ENCODE measurements around the gene CELA2A.
"Not testable (repeated sequence)": the region's sequence is repeated elsewhere in the genome, so short reads cannot be mapped to it uniquely, and the experiment has no call there.

The CELA2A gene

GRCh38 chr1:15425521-15425920 is 31.0 kb upstream of the CELA2A start:
- no peak for DNase-seq

- no peak for DNase-seq
Measured at GRCh38 chr1:15425958-15426357, 30.6 kb upstream of the CELA2A start.

- no peak for DNase-seq
Measured at GRCh38 chr1:15426492-15427279, 29.8 kb upstream of the CELA2A start.

GRCh38 chr1:15427280-15427666 is 29.3 kb upstream of the CELA2A start:
- DNase-seq: no peak

DNA sequence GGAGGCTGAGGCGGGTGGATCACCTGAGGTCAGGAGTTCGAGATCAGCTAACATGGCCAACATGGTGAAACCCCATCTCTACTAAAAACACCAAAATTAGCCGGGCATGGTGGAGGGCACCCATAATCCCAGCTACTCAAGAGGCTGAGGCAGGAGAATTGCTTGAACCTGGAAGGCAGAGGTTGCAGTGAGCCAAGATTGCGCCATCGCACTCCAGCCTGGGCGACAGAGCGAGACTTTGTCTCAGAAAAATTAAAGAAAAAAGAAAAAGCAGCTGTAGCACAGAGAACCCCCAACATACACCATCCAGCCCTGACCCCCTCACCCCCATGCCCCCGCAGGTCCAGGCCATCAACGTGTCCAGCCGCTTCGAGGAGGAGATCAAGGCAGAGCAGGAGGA is 28.3 kb upstream of the CELA2A start:
- DNase-seq: not testable (repeated sequence)

DNA sequence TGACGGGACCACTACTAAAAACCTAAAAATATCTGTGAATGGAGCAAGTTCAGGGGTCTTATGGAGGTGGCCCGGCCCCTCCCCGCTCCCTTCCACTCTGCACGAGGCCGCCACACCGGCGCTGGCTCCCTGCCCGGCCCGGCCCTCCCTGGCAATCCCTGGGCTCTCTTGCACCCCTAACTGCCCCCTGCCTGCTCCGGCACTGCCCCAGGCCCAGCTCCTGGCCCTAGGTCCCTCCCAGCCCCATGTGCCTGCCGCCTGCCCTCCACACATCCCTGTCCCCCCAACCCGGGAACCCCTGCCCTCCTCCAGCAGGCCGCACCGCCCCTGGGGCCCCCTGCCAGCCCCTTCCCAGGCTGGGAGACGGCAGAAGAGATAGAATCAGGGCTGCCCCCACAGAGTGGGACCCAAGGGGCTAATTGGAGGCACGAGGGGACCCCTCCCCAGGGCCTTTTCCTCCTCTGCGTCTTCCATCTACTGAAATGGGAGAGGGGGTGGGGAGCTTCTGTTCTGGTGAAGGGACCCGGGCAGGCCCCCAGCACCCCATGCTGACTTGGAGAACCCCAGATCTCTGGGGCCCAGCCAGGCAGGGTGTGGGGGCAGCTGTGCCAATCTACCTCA is 27.6 kb upstream of the CELA2A start:
- no peak for DNase-seq

DNA sequence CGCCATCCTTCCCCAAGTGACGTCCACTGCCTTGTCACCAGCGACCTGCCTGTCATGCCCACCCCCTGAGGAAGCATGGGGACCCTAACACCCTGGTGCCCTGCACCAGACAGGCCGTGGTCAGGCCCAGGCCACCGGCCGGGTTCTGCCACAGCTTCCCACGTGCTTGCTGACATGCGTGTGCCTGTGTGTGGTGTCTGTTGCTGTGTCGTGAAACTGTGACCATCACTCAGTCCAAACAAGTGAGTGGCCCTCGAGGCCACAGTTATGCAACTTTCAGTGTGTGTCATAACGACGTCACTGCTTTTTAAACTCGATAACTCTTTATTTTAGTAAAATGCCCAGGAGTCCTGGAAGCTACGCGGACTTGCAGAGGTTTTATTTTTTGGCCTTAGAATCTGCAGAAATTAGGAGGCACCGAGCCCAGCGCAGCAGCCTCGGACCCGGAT is 26.8 kb upstream of the CELA2A start:
- DNase-seq: no peak

GRCh38 chr1:15430787-15431570 is 25.6 kb upstream of the CELA2A start:
- no peak for DNase-seq

DNA sequence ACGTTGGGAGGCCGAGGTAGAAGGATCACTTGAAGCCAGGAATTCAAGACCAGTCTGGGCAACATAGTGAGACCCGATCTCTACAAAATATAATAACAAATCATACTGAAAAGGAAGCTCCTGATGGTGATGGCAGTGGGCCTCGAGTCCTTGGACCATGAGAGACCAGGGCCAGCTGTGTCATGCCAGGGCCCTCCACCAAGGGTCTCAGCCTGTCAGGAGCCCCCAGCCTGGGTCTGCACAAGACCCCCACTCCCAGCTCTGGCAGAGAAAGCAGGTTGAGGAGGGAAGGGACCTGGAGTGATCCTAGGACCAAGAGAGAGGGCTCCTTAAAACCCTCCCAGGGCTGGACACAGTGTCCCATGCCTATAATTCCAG is 25.0 kb upstream of the CELA2A start:
- no peak for DNase-seq

DNA sequence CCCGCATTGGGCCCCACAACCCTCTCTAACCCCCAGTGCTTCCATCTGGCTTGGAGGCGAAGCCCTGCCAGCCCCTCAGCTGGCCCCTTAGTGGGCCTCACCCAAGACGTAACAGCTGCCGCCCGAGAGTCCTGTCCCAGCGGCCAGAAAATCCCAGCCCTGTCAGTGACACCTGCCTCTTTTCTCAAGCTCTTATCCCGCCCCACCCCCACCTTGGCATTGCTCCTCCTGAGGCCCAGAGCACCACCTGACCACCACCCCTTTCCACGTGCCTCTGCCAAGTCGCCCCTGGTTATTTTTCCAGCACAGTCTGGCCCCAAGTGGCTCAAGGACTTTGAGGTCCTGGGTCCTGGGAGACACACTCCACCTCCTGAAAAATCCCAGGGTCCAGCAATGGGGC is 24.2 kb upstream of the CELA2A start:
- no peak for DNase-seq

DNA sequence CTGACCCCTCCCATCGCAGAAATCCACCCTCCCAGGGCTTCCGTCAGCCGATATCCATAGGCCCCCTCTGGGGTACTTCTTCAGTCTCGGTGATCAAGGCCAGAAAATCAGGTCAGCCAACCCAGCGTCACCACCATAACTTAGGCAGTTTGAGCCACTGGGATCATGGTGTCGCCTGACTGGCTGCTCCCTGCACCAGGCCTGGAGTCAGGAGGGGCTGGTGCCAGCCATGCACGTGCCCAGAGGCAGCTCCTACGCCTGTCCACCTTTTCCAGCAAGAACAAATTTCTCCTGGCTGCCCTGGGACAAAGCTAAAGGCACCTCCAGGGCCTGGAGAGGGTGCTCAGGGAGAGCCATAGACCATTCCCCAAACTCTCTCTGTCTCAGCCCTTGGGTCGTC is 23.1 kb upstream of the CELA2A start:
- DNase-seq: no peak

DNA sequence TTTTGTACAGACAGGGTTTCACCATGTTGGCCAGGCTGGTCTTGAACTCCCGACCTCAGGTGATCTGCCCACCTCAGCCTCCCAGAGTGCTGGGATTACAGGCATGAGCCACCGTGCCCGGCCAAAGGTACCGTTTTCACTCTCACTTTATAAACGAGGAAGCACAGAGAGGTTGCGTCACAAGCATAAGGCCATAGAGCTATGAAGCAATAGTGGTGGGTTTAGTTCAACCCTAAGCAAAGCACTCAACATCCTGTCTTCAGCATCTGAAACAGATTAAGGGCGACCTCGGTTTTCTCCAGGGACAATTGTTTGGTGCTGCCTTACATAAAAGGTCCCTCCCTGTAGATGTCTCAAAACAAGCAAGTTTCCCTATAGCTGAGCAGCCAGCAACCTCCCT is 21.8 kb upstream of the CELA2A start:
- not testable (repeated sequence) for DNase-seq

DNA sequence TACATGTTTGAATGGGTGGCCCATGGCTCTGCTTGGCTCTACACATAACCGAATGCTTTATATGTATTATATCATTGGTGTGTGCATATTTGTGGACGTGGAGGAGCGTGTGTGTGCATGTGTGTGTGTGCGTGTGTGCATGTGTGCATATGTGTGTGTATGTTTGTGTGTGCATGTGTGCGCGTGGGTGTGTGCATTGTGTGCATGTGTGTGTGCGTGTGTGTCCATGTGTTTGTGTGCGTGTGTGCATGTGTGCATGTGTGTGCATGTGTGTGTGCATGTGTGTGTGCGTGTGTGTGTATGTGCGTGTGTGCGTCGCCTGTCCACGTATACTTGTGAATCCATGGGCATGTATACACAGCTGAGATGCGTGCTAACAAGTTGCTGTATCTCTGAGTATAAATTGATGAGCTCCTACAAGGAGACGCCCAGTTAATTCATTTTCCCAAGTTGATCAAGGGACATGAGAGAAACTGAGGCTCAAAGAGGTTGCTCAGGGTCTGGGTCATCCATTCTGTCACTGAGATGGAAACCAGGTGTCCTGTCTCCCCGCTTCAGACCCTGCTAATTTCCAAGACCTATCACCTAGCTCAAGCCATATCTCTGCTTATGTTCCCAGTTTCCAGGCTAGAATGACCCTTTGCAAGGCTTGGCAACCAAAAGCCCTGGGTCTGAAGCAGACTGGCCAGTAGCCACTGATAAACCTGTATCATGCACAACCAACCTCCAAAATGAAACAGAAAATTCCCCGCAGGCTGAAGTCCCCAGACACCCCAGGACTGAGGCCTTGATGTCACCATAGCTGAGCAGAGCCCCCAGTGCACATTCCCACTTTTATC is 21.1 kb upstream of the CELA2A start:
- no peak for DNase-seq

GRCh38 chr1:15436881-15437442 is 19.6 kb upstream of the CELA2A start:
- DNase-seq: no peak

DNA sequence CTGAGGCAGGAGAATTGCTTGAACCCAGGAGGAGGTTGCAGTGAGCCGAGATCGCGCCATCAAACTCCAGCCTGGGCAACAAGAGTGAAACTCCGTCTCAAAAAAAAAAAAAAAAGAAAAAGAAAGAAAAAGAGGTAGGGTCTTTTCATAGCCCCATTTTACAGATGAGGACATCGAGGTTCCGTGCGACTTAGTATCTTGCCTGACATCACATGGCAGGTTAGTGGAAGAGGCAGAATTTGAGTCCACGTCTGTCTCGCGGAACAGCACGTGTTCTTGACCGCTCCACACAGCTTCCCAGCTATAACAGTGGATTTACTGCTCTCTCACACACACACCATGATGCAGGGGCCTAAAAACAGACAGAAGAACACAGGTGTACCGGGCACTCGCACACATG is 17.2 kb upstream of the CELA2A start:
- DNase-seq: no peak

- no peak for DNase-seq
Measured at GRCh38 chr1:15440357-15440756, 16.2 kb upstream of the CELA2A start.

DNA sequence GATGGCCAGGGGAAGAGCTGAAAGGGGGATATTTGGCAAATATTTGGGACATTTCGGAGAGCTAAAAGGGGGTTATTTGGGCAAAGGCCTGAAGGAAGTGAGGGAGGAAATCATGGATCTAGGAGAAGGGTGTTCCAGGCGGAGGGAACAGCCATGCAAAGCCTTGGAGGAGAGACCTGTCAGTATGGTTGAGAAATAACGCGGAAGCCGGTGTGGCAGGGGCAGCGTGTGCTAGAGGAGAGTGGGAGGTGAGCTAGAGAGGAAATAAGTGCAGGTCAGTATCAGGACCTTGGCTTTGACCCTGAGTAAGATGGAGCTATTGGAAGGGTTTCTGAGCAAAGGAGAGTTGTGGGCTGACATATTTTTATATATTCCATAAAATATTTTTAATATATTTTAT is 15.3 kb upstream of the CELA2A start:
- DNase-seq: no peak

GRCh38 chr1:15442119-15442518 is 14.4 kb upstream of the CELA2A start:
- no peak for DNase-seq

GRCh38 chr1:15442759-15443158 is 13.8 kb upstream of the CELA2A start:
- DNase-seq: no peak

DNA sequence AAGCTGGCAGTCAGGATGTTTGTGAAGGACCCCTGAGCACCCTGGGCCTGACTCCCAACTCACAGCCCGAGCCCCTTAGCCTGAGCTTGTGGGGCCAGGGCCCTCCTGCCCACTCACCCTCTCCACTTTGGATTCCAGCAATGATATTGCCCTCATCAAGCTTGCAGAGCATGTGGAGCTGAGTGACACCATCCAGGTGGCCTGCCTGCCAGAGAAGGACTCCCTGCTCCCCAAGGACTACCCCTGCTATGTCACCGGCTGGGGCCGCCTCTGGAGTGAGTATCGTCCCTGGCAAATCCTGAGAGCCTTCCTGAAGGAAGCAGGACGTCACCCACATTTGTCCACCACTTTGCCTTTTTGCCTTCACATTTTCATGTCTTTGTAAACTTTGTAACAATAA is 13.3 kb upstream of the CELA2A start:
- no peak for DNase-seq

DNA sequence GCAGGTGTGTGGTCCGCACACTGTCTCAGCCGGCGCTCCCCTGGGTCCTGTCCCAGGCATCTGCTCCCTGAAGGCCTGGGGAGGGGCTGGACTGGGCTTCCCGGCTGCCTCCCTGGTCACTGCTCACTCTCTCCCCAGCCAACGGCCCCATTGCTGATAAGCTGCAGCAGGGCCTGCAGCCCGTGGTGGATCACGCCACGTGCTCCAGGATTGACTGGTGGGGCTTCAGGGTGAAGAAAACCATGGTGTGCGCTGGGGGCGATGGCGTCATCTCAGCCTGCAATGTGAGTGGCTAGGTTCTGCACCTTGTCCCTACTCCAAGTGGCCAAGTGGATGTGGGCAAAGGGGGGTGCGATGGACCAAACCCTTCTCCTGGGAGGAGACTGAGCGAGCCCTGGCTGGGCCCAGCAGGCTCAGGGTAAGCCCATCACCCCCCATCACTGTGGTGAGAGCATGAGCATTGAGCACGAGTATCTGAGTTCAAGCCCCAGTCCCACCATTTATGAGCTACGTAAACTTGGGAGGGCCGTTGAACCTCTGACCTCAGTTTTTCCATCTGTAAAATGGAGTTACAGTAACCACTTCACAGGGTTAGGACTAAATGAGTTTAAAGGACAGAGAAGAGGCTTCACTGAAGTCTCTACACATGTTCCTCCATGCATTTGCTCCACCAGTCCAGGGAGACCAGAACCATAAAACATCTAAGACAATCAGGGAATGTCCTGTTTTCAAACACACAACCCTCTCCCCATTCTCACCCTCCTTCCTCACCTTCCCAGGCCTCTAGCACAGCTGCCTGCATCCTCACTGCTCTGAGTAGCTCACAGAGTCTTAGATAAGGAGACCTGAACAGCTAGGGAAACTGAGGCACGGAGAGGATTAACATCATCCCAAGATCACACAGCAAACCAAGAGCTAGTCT is 11.8 kb upstream of the CELA2A start:
- DNase-seq: no peak

Measured in NCI-H2029 (cell line).